Thyroid gland (tissue), 4 donors: Measurements from ENCODE around the gene GALNT9. TPM values are rescaled to one million over a fixed set of nuclear protein-coding genes. Genes with fewer than 3 reads are reported as not detected.

ENCODE experiments used
- DNase-seq, 2 donors: peaks; one replicate each; pipeline ENCODE4 v3.0.0-alpha.2; 2019
- H3K27ac ChIP-seq, 3 donors: fragments of 200-600 bp; sonication (generic); 1 replicate in 2 of 3; 2 replicates in 1 of 3; pipeline ENCODE4 v1.5.1; 2016 to 2019; ENCODE audit warnings: mild to moderate bottlenecking in 1 of 3, moderate library complexity in 1 of 3
- H3K27me3 ChIP-seq: fragments of 200-600 bp; sonication (generic); one replicate; pipeline ENCODE4 v1.5.1; 2019
- H3K36me3 ChIP-seq, 2 donors: fragments of 200-600 bp; sonication (generic); one replicate each; pipeline ENCODE4 v1.5.1; 2016 to 2019
- H3K4me1 ChIP-seq, 2 donors: fragments of 200-600 bp; sonication (generic); one replicate each; pipeline ENCODE4 v1.5.1; 2017 to 2019
- H3K4me3 ChIP-seq, 3 donors: fragments of 200-600 bp; sonication (generic); replicated peaks in 1 of 3; 1 replicate in 2 of 3; 2 replicates in 1 of 3; pipeline ENCODE4 v1.5.1; 2016; ENCODE audit warnings: mild to moderate bottlenecking in 1 of 3
- H3K9me3 ChIP-seq: fragments of 200-600 bp; sonication (generic); one replicate; pipeline ENCODE4 v1.5.1; 2017
- POLR2A ChIP-seq, 2 donors: fragments of 450-650 bp; IDR thresholded peaks; one replicate each; pipeline ENCODE4 v1.6.1; 2017; ENCODE audit warnings: antibody characterized with exemption in 2 of 2, mild to moderate bottlenecking in 2 of 2, moderate library complexity in 1 of 2
- WGBS, 2 donors: methylation state at CpG; one replicate each; pipeline ENCODE4 v1.1.5; 2017; 5-methylcytosine and 5-hydroxymethylcytosine counted together
- intact Hi-C: fragments of 100-400 bp; cut with DNase I; formaldehyde crosslinking; loops from one replicate; pipeline ENCODE4 v1.15.1; 2023
- total RNA-seq, 4 donors: library from RNA; depleted of rRNA; stranded (reverse); fragments of >200 nt; gene quantifications; one replicate each; pipeline ENCODE4 v1.2.3, GENCODE V29; 2016
- TF ChIP-seq, protein P1 (sequence below), 6 experiments: fragments of 200-600 bp in 3 of 6; fragments of 450-650 bp in 3 of 6; sonication (generic) in 3 of 6; IDR thresholded peaks; one replicate each; pipeline ENCODE4 v1.5.1; 2016 to 2019; ENCODE audit warnings: antibody characterized with exemption in 6 of 6, mild to moderate bottlenecking in 2 of 6, inconsistent platforms in 1 of 6, moderate library complexity in 1 of 6

GALNT9 gene
- total RNA-seq, 4 donors from 2014 or later = 2.2 to 29.2 (median 15.9) TPM

- Histone ChIP-seq H3K36me3 (no peaks in the 10 kb centered on the region), H3K27me3 (no peaks in the 10 kb centered on the region), H3K4me3 (no peak overlapping the region), H3K4me1 (no peaks in the 10 kb centered on the region), H3K27ac (no peak overlapping the region), H3K9me3 (no peaks in the 10 kb centered on the region)
- TF ChIP-seq POLR2A (IDR thresholded peaks at IDR 0.05) = no peak
- TF ChIP-seq, protein P1, sequence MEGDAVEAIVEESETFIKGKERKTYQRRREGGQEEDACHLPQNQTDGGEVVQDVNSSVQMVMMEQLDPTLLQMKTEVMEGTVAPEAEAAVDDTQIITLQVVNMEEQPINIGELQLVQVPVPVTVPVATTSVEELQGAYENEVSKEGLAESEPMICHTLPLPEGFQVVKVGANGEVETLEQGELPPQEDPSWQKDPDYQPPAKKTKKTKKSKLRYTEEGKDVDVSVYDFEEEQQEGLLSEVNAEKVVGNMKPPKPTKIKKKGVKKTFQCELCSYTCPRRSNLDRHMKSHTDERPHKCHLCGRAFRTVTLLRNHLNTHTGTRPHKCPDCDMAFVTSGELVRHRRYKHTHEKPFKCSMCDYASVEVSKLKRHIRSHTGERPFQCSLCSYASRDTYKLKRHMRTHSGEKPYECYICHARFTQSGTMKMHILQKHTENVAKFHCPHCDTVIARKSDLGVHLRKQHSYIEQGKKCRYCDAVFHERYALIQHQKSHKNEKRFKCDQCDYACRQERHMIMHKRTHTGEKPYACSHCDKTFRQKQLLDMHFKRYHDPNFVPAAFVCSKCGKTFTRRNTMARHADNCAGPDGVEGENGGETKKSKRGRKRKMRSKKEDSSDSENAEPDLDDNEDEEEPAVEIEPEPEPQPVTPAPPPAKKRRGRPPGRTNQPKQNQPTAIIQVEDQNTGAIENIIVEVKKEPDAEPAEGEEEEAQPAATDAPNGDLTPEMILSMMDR (IDR thresholded peaks at IDR 0.05) = no peak
- DNase-seq = no peak
- 70 to 76% methylated on average over 24 to 27 of the region's 37 CpGs for WGBS, 2 donors
- intact Hi-C loops = no loop called here
Measured at GRCh38 chr12:132345561-132346200, 16.3 kb upstream of the GALNT9 start.

DNA sequence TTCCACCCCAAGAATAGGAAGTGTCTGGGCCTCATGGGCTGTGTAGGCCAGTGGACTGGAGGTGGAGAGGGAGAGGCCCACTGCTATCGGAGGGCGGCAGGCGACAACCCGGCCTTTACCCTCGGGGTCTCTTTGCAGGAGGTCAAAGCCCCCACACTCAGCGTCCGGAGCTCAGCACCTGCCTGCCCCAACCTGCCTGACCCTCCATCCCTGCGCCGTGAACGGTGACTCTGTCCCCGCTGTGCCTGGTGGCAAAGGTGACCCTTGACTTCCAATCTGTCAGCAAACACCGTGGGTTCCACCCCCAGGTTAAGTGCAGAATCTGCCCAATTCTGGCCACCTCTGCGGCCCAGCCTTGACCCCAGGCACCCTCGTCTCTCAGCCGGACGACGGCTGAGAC lies 15.7 kb upstream of the GALNT9 start:
- Histone ChIP-seq H3K4me1 (no peaks in the 10 kb centered on the region), H3K36me3 (no peaks in the 10 kb centered on the region), H3K9me3 (no peaks in the 10 kb centered on the region), H3K27ac (no peak overlapping the region), H3K27me3 (no peaks in the 10 kb centered on the region), H3K4me3 (no peak overlapping the region)
- DNase-seq = no peak
- intact Hi-C loops = no loop called here
- 73 to 74% methylated on average over 16 to 17 of the region's 17 CpGs for WGBS, 2 donors
- TF ChIP-seq, protein P1 (IDR thresholded peaks at IDR 0.05) = no peak
- no peak for TF ChIP-seq POLR2A (IDR thresholded peaks at IDR 0.05)

GRCh38 chr12:132344601-132345000 lies 15.2 kb upstream of the GALNT9 start:
- Histone ChIP-seq H3K27ac (no peak overlapping the region), H3K27me3 (no peaks in the 10 kb centered on the region), H3K4me1 (no peaks in the 10 kb centered on the region), H3K9me3 (no peaks in the 10 kb centered on the region), H3K36me3 (no peaks in the 10 kb centered on the region), H3K4me3 (no peak overlapping the region)
- 78 to 80% methylated on average over 21 to 23 of the region's 23 CpGs for WGBS, 2 donors
- no peak for DNase-seq
- TF ChIP-seq, protein P1 (IDR thresholded peaks at IDR 0.05) = no peak
- no peak for TF ChIP-seq POLR2A (IDR thresholded peaks at IDR 0.05)
- intact Hi-C loops = loop anchor here (5.0 kb wide), 1 partner anchor 192 kb away; no protein-coding TSS in a partner anchor

- intact Hi-C loops = loop anchor here (5.0 kb wide), 1 partner anchor 192 kb away; no protein-coding TSS in a partner anchor
- TF ChIP-seq, protein P1 (IDR thresholded peaks at IDR 0.05) = no peak
- TF ChIP-seq POLR2A (IDR thresholded peaks at IDR 0.05) = no peak
- H3K9me3 ChIP-seq = no peaks in the 10 kb centered on the region
- no peak for DNase-seq
- H3K4me1 ChIP-seq = no peaks in the 10 kb centered on the region
- WGBS, 2 donors = 83% methylated on average over 10 to 11 of the region's 11 CpGs
- H3K4me3 ChIP-seq = no peak overlapping the region
- H3K27ac ChIP-seq = no peak overlapping the region
- H3K27me3 ChIP-seq = no peaks in the 10 kb centered on the region
- H3K36me3 ChIP-seq = no peaks in the 10 kb centered on the region
Measured at GRCh38 chr12:132344181-132344580, 14.8 kb upstream of the GALNT9 start.

DNA sequence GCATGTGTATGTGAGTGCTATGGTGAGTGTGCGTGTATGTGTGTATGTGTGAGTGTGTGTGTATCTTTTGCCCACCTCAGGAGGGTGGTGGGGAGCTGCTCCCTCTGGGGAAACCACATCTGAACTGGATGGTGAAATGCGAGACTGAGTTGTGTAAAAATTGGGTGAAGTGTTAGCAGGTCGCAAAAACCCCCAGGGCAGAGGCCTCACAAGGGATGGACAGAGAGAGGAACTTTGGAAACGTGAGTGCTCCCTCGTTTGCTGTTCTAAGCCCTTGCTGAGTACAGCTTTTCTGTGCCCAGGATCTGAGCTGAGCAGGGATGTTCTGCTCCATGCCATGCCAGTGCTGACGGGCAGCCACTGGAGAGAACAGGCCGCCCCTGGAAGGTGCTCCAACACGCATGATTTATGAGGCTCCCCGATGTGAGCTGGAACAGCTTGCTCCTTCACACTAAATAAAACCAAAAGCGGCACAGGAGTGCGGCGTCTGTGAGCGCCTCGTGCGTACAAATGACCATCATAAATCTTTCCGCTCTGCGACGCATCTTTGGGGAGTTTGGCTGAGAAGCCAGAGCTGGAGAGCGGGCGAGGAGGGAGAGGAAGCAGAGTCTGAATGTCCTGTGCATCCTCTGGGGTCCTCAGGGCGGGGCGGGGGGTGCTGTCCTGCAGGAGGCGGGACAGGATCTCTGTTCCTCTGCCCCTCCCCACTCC lies 14.1 kb upstream of the GALNT9 start:
- Histone ChIP-seq H3K4me1 (no peaks in the 10 kb centered on the region), H3K36me3 (no peaks in the 10 kb centered on the region), H3K27ac (no peak overlapping the region), H3K4me3 (no peak overlapping the region), H3K9me3 (no peaks in the 10 kb centered on the region), H3K27me3 (no peaks in the 10 kb centered on the region)
- no peak for TF ChIP-seq POLR2A (IDR thresholded peaks at IDR 0.05)
- TF ChIP-seq, protein P1 (IDR thresholded peaks at IDR 0.05) = no peak
- 60 to 72% methylated on average over 23 of the region's 23 CpGs for WGBS, 2 donors
- no peak for DNase-seq
- intact Hi-C loops = loop anchor here (5.0 kb wide), 1 partner anchor 191 kb away; no protein-coding TSS in a partner anchor
